SK-N-MC (cell line): ENCODE results near the gene SMTNL2.

Source experiments
- EZH2 ChIP-seq: fragments of 200-600 bp; sonication (generic); IDR thresholded peaks from one replicate; pipeline ENCODE4 v1.6.1; 2017; ENCODE audit warnings: antibody characterized with exemption
- POLR2AphosphoS5 ChIP-seq: IDR thresholded peaks from 2 replicates; pipeline ENCODE4 v1.6.1; 2012; ENCODE audit warnings: mild to moderate bottlenecking, low read depth, low read length, borderline replicate concordance

DNA sequence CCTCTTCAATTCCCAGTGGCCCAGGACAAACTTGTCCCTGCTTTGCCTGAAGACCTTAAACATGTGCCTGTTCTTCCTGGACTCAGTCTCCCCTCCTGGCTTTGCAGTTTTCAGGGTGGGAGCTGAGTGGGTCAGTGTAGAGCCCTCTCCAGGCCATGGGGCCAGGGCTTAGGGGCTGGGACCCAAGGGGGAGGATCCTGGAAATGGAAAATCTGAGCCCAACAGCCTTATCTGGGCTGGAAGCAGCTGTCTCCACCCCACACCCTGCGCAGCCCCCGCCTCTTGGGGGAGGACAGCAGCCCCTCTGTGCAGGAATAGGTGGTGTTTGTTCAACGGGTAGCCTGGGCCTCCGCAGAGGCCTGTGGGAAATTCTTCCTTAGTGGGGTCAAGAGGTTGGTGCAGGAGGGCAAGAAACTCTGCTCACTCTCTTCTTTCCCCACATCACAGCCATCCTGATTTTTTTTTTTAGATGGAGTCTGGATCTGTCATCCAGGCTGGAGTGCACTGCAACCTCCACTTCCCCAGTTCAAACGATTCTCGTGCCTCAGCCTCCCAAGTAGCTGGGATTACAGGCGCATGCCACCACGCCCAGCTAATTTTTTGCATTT, 6.8 kb upstream of the SMTNL2 start:
- no peak for TF ChIP-seq EZH2
- no peak for TF ChIP-seq POLR2AphosphoS5
